Esophagus muscularis mucosa (tissue), 3 donors: ENCODE data around the gene ZNF524.

Experiments
- CTCF ChIP-seq, 3 experiments: fragments of 200-600 bp in 2 of 3; fragments of 450-650 bp in 1 of 3; sonication (generic) in 2 of 3; IDR thresholded peaks; one replicate each; pipeline ENCODE4 v1.5.1; 2017 to 2019; ENCODE audit warnings: antibody characterized with exemption in 3 of 3, mild to moderate bottlenecking in 2 of 3, moderate library complexity in 1 of 3
- POLR2AphosphoS5 ChIP-seq, 2 donors: sonication (generic); formaldehyde crosslinking; IDR thresholded peaks; one replicate each; pipeline ENCODE4 v1.6.1; 2017; ENCODE audit warnings: antibody characterized with exemption in 2 of 2

- no peak for TF ChIP-seq CTCF (IDR thresholded peaks at IDR 0.05)
- TF ChIP-seq POLR2AphosphoS5 (IDR thresholded peaks at IDR 0.05), result no peak
These were observed 50.1 kb downstream of the ZNF524 start for GRCh38 chr19:55650126-55650557.
